HepG2 (cell line): ENCODE results near the gene GRB10. TPM values are rescaled to one million over a fixed set of nuclear protein-coding genes. Genes with fewer than 3 reads are reported as not detected.

Source experiments
- CREBL2 ChIP-seq: sonication (generic); formaldehyde crosslinking; IDR thresholded peaks from 2 replicates; pipeline ENCODE4 v1.8.1; 2023; ENCODE audit warnings: missing genetic modification reagents, mild to moderate bottlenecking, borderline replicate concordance
- DNMT1 ChIP-seq: sonication (generic); formaldehyde crosslinking; IDR thresholded peaks from 2 replicates; pipeline ENCODE4 v1.5.1; 2020; ENCODE audit warnings: mild to moderate bottlenecking, missing genetic modification reagents
- ISL2 ChIP-seq: sonication (generic); formaldehyde crosslinking; IDR thresholded peaks from 2 replicates; pipeline ENCODE4 v1.5.0; 2020; ENCODE audit warnings: missing genetic modification reagents
- MYPOP ChIP-seq: sonication (generic); formaldehyde crosslinking; IDR thresholded peaks from 2 replicates; pipeline ENCODE4 v1.8.1; 2023; ENCODE audit warnings: mild to moderate bottlenecking, moderate library complexity, missing genetic modification reagents
- NFATC3 ChIP-seq: sonication (generic); formaldehyde crosslinking; IDR thresholded peaks from 2 replicates; pipeline ENCODE4 v1.5.1; 2020; ENCODE audit warnings: mild to moderate bottlenecking, missing genetic modification reagents
- SALL1 ChIP-seq: sonication (generic); formaldehyde crosslinking; IDR thresholded peaks from 2 replicates; pipeline ENCODE4 v1.8.0; 2022; ENCODE audit warnings: mild to moderate bottlenecking, missing genetic modification reagents
- TMF1 ChIP-seq: sonication (generic); formaldehyde crosslinking; IDR thresholded peaks from 2 replicates; pipeline ENCODE4 v1.8.1; 2022; ENCODE audit warnings: low read depth, missing genetic modification reagents
- TRIM24 ChIP-seq: sonication (generic); formaldehyde crosslinking; IDR thresholded peaks from 2 replicates; pipeline ENCODE4 v1.8.0; 2022; ENCODE audit warnings: mild to moderate bottlenecking, missing genetic modification reagents
- ZEB1 ChIP-seq: IDR thresholded peaks from 2 replicates; pipeline ENCODE4 v1.6.1; 2012; ENCODE audit warnings: mild to moderate bottlenecking, low read depth, inconsistent platforms; ENCODE audit not compliant: insufficient replicate concordance
- ZNF138 ChIP-seq: sonication (generic); formaldehyde crosslinking; IDR thresholded peaks from 2 replicates; pipeline ENCODE4 v1.5.0; 2020; ENCODE audit warnings: mild to moderate bottlenecking, low read depth, missing genetic modification reagents
- ZNF256 ChIP-seq: sonication (generic); formaldehyde crosslinking; conservative IDR thresholded peaks from 2 replicates; pipeline ENCODE4 v1.4.0; 2020; ENCODE audit warnings: missing genetic modification reagents
- ZNF326 ChIP-seq: sonication (generic); formaldehyde crosslinking; IDR thresholded peaks from 2 replicates; pipeline ENCODE4 v1.4.0; 2020; ENCODE audit warnings: missing genetic modification reagents, borderline replicate concordance
- ZNF44 ChIP-seq: sonication (generic); formaldehyde crosslinking; IDR thresholded peaks from 2 replicates; pipeline ENCODE4 v1.5.1; 2020; ENCODE audit warnings: mild to moderate bottlenecking, missing genetic modification reagents
- polyA plus RNA-seq, 8 experiments: library from polyadenylated mRNA; depleted of rRNA in 3 of 8; stranded (reverse) in 7 of 8; unstranded in 1 of 8; fragments of >200 nt; fragmentation: Illumina TruSeq in 4 of 8; extraction: Trizol in 4 of 8; gene quantifications; 2 replicates each; pipeline versions ENCODE4 v1.2.1 to v1.2.3, GENCODE V29; 2011 to 2016; ENCODE audit warnings: low read depth in 4 of 8, missing spikeins in 1 of 8, mixed read lengths in 1 of 8; ENCODE audit not compliant: insufficient read depth in 1 of 8
- total RNA-seq, 5 experiments: library from RNA; depleted of rRNA; stranded (reverse); fragments of >200 nt; fragmentation: Illumina TruSeq; extraction: Trizol; gene quantifications; 2 replicates each; pipeline ENCODE4 v1.2.3, GENCODE V29; 2016; ENCODE audit warnings: low read depth in 1 of 5
- TF ChIP-seq, protein P1 (sequence below): sonication (generic); formaldehyde crosslinking; IDR thresholded peaks from 2 replicates; pipeline ENCODE4 v1.5.1; 2020; ENCODE audit warnings: mild to moderate bottlenecking, missing genetic modification reagents, moderate library complexity
- TF ChIP-seq, protein P2 (sequence below), 2 experiments: sonication (generic) in 1 of 2; formaldehyde crosslinking in 1 of 2; IDR thresholded peaks; 2 replicates each; pipeline versions ENCODE4 v1.5.1 to v1.6.1; 2011 to 2020; ENCODE audit warnings: borderline replicate concordance in 1 of 2, low read depth in 1 of 2, low read length in 1 of 2, mild to moderate bottlenecking in 1 of 2, missing genetic modification reagents in 1 of 2, moderate library complexity in 1 of 2
- TF ChIP-seq, protein P3 (sequence below): sonication (generic); formaldehyde crosslinking; IDR thresholded peaks from 2 replicates; pipeline ENCODE4 v1.4.0; 2020; ENCODE audit warnings: mild to moderate bottlenecking, missing genetic modification reagents
- TF ChIP-seq, protein P4 (sequence below): sonication (generic); formaldehyde crosslinking; IDR thresholded peaks from 2 replicates; pipeline ENCODE4 v1.4.0; 2020; ENCODE audit warnings: missing genetic modification reagents, borderline replicate concordance

The GRB10 gene
- total and polyA plus RNA-seq, 2 of the 13 experiments (the other 11 are each of a cell fraction or from before 2014, with no cell fraction given): 4.0 to 6.8 TPM

GRCh38 chr7:50564640-50565558, 217.8 kb downstream of the GRB10 start, which contains the start of gene DDC (continued):
- TF ChIP-seq, protein P1, sequence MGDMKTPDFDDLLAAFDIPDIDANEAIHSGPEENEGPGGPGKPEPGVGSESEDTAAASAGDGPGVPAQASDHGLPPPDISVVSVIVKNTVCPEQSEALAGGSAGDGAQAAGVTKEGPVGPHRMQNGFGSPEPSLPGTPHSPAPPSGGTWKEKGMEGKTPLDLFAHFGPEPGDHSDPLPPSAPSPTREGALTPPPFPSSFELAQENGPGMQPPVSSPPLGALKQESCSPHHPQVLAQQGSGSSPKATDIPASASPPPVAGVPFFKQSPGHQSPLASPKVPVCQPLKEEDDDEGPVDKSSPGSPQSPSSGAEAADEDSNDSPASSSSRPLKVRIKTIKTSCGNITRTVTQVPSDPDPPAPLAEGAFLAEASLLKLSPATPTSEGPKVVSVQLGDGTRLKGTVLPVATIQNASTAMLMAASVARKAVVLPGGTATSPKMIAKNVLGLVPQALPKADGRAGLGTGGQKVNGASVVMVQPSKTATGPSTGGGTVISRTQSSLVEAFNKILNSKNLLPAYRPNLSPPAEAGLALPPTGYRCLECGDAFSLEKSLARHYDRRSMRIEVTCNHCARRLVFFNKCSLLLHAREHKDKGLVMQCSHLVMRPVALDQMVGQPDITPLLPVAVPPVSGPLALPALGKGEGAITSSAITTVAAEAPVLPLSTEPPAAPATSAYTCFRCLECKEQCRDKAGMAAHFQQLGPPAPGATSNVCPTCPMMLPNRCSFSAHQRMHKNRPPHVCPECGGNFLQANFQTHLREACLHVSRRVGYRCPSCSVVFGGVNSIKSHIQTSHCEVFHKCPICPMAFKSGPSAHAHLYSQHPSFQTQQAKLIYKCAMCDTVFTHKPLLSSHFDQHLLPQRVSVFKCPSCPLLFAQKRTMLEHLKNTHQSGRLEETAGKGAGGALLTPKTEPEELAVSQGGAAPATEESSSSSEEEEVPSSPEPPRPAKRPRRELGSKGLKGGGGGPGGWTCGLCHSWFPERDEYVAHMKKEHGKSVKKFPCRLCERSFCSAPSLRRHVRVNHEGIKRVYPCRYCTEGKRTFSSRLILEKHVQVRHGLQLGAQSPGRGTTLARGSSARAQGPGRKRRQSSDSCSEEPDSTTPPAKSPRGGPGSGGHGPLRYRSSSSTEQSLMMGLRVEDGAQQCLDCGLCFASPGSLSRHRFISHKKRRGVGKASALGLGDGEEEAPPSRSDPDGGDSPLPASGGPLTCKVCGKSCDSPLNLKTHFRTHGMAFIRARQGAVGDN (CRISPR knock-in tag): no peak
- TF ChIP-seq CREBL2 (CRISPR knock-in tag): no peak
- TF ChIP-seq, protein P2, sequence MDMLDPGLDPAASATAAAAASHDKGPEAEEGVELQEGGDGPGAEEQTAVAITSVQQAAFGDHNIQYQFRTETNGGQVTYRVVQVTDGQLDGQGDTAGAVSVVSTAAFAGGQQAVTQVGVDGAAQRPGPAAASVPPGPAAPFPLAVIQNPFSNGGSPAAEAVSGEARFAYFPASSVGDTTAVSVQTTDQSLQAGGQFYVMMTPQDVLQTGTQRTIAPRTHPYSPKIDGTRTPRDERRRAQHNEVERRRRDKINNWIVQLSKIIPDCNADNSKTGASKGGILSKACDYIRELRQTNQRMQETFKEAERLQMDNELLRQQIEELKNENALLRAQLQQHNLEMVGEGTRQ (IDR thresholded peaks at IDR 0.05; ENCODE audit: low read depth, low read length): no peak
- TF ChIP-seq, protein P2 (CRISPR knock-in tag; IDR thresholded peaks at IDR 0.05; ENCODE audit: borderline replicate concordance): no peak
- TF ChIP-seq, protein P3, sequence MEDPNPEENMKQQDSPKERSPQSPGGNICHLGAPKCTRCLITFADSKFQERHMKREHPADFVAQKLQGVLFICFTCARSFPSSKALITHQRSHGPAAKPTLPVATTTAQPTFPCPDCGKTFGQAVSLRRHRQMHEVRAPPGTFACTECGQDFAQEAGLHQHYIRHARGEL (CRISPR knock-in tag): no peak
- no peak for TF ChIP-seq TRIM24 (CRISPR knock-in tag)
- peak; percentile 56 for TF ChIP-seq SALL1 (CRISPR knock-in tag)
- TF ChIP-seq ISL2 (CRISPR knock-in tag): no peak; the same call in 1 of the 2 replicates
- no peak for TF ChIP-seq ZNF326 (CRISPR knock-in tag)
- no peak for TF ChIP-seq ZEB1
- TF ChIP-seq DNMT1 (CRISPR knock-in tag): no peak
- no peak for TF ChIP-seq ZNF138
- TF ChIP-seq, protein P4, sequence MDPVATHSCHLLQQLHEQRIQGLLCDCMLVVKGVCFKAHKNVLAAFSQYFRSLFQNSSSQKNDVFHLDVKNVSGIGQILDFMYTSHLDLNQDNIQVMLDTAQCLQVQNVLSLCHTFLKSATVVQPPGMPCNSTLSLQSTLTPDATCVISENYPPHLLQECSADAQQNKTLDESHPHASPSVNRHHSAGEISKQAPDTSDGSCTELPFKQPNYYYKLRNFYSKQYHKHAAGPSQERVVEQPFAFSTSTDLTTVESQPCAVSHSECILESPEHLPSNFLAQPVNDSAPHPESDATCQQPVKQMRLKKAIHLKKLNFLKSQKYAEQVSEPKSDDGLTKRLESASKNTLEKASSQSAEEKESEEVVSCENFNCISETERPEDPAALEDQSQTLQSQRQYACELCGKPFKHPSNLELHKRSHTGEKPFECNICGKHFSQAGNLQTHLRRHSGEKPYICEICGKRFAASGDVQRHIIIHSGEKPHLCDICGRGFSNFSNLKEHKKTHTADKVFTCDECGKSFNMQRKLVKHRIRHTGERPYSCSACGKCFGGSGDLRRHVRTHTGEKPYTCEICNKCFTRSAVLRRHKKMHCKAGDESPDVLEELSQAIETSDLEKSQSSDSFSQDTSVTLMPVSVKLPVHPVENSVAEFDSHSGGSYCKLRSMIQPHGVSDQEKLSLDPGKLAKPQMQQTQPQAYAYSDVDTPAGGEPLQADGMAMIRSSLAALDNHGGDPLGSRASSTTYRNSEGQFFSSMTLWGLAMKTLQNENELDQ (CRISPR knock-in tag): no peak
- no peak for TF ChIP-seq NFATC3 (CRISPR knock-in tag)
- TF ChIP-seq TMF1 (CRISPR knock-in tag): no peak
- TF ChIP-seq ZNF44: no peak
- no peak for TF ChIP-seq ZNF256 (CRISPR knock-in tag)
- no peak for TF ChIP-seq MYPOP (CRISPR knock-in tag)
